ENCODE measurements around the gene DYNLT1.
"Not testable (repeated sequence)": the region's sequence is repeated elsewhere in the genome, so short reads cannot be mapped to it uniquely, and the experiment has no call there.

Gene DYNLT1

DNA sequence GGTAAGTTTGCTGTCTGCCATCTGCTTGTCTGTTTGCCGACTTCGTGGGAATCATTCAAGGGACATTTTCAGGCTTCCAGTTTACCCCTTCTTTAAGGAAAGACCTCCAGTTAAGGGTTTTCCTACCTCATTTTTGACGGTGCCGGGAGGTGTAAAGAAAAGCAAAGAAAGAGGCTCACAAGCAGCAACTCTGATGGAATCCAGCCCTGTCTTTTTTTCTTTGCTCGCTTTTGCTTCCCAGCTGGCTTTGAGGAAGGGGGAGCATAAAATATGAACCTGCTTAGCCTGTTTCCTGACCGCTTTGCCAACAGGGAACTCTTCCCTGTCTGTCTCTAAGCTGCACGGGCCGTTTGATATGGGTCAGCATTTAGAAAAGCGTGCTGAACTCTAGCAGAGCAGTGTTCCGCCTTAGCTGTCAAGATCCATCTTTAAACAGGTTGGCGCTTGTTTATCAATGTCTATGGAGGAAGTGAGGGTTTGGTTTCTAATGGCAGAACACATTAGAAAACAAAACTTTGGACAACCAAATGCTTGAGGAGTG, 19.2 kb upstream of the DYNLT1 start:
- no peak for DNase-seq (ENCODE audit: low read depth)

DNA sequence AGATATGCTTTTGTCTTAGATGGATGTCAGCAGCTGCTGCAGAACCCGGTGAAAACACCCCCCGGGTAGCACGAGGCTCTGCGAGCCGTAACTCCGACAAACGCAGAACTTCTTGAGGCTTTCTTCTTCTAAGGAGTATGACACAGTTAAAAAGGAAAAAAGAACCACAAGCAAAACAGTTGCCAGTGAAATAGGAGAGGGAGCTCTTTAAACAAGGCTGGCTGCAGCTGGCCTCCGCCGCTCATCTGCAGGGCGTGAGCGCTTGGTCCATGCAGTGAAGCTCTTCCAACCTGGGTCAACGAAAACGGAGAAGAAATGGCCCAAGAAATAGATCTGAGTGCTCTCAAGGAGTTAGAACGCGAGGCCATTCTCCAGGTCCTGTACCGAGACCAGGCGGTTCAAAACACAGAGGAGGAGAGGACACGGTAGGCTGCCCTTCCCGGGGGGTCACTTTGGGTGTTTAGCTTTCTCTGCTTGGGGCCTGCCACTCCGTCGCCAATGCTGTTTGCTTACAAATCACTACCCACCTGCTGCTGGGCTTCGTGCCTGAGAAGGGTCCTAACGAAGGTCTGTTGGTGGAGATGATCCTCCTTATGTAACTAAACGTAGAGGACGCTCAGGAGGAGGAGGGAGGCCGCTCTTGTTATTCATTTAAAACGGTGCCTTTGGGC, 18.5 kb upstream of the DYNLT1 start:
- DNase-seq (ENCODE audit: low read depth), result no peak

DNA sequence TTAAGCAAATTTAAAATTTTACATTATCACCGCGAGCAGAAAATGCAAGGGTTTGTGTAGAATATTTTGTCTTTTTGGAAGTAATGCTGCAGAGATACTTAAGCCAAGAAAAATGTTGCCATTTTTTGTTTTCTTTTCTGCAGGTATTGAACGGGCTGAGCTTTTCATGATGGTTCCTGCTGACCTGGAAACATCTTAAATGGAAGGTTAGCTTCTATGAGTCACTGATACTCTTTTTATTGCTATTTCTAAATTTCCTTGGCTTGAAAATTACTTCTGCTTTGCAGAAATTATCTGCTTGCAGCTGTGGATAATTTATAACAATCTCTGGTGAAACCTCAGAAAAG, 18.0 kb upstream of the DYNLT1 start:
- no peak for DNase-seq (ENCODE audit: low read depth)

DNA sequence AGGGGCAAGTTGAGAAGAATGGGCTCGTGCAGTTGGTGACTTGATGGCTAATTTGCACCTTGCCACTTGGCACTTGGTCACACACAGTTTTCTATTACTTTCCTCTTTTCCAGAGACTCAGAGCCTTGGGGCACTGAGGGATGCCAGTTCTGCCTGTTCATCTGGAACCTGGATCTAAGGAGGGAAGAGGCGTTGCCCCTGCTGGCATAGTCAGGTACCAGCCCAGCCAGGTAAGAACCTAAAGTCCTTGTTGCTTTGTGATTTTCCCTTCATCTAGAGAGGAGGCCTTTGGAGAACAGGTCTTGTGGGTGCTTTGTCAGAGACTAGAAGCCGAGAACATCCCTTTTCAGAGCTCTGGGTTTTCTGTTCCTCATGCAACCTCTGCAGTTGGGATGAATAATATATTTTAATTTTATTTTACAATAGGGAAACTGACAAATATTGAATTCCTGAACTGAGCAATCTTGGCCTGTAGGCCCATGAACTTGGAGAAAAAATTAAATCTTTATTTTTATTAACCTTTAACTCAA, 16.7 kb upstream of the DYNLT1 start:
- no peak for DNase-seq (ENCODE audit: low read depth)

DNA sequence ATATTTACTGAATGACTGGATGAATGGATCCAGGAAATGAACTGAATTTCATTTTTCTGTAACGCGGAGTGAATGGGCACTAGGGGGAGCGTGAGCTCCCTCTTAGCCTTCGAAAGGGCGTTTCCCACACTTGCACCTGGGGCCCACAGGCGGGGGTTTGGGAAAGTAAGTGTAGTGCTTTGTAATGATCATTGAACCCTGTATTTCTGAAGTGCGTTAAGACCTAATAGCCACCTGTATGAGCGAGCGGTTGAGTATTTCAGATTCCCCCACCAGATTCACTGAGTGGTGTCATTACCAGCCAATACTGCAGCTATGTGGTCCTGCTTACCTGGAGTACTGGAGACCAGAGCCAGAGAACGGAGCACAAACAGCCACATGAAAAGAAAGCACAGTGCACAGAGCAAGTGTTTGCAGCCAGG, 15.8 kb upstream of the DYNLT1 start:
- DNase-seq (ENCODE audit: low read depth), result peak; percentile 54

DNA sequence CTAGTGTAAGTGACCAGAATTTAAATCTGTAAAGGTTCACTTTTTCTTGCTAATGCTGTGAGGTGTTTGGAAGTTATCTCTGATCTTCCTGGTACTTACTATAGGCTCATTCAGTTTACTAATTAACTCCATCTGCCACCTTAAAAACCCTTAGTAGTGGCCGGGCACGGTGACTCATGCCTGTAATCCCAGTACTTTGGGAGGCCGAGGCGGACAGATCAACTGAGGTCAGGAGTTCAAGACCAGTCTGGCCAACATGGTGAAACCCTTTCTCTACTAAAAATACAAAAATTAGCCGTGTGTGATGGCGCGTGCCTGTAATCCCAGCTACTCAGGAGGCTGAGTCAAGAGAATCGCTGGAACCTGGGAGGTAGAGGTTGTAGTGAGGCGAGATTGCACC, 12.4 kb upstream of the DYNLT1 start:
- DNase-seq (ENCODE audit: low read depth), result peak; percentile 44

DNA sequence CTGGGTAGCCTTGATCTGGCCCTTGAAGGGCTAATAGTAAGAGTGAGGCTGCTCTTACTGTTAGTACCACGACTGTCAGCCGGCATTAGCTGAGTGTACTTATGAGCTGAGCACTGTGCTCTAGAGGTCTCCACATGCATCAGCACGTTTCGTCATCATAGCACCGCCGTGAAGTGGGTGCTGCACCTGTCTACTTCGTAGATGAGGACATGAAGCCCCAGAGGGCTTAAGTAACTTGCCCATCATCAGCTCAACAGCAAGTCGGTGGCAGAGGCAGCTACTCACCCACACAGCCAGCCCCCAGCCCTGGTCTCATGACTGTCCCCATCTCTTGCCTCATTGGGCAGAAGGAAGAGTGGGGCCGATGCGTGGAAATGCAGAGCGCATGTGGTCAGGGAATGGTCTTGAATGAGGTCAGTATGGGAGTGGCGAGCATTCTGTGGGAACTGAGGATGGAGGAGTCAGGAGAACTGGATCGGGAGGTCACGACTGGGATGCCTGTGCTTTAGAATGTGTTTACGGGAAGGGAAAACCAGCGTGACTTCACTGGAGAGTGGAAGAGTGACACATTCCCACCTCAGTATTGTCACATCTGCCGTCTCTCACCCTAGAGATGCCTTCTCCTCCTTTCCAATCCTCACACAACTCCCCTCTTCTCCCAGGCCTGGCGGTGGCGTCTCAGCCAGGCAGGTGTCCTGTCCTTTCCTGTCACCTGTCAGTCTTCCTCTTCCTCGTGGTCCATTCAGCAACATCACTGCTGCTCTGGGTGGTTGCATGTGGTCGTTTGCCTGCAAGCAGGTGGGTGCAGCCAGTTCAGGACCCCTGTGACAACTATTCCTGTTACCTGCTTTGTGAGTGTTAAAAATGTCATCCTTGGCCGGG, 11.3 kb upstream of the DYNLT1 start:
- DNase-seq (ENCODE audit: low read depth), result no peak

DNA sequence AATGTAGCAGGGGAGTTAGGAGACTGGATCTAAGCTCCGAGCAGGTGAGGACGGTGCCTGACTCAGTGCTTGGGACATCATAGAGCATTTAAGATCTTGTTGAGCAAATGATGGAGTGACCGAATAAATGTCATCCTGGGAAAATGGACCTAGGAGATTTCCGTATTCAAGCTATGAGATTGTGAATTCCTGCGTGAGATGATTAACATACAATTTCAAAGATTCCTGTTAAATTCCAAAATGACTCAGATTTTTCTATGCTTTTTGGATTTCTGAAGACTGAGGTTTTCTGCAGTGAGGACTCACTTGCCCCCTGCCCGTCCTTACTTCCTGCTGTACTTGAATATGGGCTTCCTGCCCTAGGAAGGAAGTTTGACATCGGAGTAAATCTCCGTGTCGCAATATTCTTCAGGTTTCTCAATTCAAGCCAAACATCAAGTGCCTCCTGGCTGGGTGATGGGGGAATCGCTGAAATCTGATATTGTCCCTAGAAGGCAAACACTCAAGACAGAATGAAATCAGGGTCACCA, 10.5 kb upstream of the DYNLT1 start:
- peak; percentile 90 for DNase-seq (ENCODE audit: low read depth)

DNA sequence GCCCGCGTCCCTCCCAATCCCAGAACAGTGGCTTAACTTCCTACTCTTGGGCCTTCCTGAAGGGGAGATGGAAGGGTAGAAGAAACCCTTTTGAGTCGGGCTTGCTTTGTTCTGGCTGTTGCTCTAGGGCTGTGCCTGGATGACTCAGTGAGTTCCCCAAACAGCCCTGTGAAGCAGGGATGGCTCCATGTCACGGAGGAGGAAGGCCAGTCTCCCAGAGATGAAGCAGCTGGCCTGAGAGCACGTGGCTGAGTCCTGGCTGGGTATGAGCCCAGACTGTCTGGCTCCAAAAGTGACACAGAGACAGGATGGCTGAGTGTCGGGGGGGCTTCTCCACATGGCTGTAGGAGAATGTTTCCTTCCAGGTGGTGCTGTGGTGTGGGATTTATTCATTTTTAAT, 10.0 kb upstream of the DYNLT1 start:
- DNase-seq (ENCODE audit: low read depth), result peak; percentile 89

DNA sequence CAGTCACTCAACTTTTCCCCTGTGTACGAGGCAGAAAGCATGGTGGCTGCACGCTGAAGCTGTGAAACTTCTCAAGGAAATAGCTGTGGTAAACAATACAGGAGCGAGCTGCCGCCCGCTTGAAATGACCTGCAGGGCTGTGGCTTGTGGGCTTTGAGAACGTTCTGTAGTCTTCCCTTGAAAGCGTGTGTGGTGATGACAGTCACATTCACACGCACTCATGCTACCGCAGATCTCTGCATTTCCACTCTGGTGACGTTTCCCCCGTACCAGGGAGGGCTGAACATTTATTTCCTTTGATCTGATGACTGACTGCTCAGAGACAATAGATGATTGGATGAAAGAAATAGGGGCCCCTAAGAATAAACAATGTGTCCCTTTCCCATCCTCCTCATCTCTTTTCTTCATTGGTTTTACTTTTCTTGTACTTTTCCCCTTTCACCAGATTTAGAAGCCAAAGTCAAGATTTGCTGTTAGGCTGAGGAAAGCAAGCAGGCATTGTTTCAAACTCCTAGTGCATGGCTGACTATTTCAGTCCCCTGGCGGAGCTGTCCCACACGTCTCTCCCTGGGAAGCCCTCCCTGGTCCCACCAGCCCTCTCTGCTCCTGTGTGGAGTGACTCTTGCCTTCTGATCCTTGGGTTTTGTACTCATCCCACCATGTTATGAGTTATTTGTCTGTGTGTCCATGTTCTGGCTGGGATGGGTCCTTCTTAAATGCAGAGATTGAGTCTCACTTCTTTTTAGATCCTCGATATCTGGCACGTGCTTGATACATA, 9.2 kb upstream of the DYNLT1 start:
- DNase-seq (ENCODE audit: low read depth), result no peak

DNA sequence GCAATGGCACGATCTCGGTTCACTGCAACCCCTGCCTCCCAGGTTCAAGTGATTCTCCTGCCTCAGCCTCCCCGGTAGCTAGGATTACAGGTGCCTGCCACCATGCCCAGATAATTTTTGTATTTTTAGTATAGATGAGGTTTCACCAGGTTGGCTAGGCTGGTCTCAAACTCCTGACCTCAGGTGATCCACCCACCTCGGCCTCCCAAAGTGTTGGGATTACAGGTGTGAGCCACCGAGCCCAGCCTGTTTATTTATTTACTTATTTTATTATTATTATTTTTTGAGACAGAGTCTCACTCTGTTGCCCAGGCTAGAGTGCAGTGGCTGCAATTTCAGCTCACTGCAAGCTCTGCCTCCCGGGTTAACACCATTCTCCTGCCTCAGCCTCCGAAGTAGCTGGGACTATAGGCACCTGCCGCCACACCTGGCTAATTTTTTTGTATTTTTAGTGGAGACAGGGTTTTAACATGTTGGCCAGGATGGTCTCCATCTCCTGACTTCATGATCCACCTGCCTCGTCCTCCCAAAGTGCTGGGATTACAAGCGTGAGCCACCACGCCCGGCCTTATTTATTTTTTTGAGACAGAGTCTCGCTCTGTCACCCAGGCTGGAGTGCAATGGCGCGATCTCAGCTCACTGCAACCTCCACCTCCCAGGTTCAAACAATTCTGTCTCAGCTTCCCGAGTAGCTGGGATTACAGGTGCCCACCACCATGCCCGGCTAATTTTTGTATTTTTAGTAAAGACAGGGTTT, 7.6 kb upstream of the DYNLT1 start:
- not testable (repeated sequence) for DNase-seq (ENCODE audit: low read depth)

DNA sequence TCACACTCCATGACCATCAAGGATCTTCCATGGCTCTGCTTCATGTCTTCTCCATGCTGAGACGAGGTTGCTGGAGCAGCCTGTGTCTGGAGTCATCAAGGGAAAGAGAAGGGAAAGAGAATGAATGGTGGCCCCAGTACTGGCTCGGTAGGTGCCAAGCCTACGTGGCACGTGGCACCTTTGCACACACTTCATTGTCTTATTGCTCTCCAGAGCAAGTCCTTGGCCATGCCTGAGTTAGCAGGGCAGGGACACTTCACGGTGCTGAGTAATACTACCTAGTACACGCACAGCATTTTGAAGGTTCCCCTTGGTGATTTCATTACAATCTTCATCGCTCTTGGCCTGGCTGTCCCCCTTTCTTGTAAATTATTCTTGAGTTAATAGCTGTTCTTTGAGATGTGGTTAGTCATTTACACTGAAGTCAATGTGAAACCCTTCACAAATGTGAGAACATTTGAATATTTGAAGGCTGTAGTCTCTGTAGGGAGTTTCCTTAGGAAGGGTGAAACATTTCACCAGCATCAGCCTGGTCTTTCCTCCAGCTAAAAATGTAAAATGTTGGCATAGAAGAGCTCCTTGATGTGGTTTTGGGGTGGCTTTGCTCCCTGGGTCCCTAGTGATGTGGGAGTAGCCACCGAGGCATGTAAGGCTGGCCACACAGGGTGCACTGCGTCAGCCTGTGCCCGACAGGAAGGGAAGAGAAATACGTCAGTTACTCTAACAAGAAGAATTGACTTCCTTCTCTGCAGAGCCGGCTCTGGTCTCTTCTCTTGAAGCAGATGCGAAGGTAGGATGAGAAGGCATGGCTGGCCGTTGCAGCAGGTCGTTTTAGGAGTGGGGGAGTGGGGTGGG, 5.0 kb upstream of the DYNLT1 start, which contains the start of gene SYTL3:
Gene SYTL3, plus strand, starts transcription at position 766 of the 855 bp plus-strand sequence. CDS start 13,215 bp downstream, outside the sequence.
- DNase-seq (ENCODE audit: low read depth), result peak; percentile 74

DNA sequence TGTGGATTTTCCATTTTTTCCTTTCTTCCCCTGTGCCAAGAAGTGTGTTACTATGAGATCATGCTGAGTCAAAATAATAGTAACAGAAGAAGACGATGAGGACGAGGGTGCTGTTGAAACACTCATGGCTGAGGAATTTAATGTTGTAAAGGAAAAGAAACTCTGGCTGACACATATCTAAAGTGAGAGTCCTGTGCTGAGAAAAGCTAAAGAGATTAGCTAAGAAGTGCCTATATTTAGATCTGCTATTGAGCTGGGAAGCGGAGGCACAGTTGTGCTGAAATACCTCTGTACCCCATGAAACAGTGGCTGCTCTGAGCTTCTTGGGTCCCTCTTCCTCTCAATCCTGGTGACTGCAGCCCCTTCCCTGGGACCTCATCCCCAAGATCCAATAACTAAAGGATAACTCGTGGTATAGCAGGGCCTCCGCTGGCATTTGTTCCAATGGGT, 4.2 kb upstream of the DYNLT1 start:
- DNase-seq (ENCODE audit: low read depth), result peak; percentile 97

DNA sequence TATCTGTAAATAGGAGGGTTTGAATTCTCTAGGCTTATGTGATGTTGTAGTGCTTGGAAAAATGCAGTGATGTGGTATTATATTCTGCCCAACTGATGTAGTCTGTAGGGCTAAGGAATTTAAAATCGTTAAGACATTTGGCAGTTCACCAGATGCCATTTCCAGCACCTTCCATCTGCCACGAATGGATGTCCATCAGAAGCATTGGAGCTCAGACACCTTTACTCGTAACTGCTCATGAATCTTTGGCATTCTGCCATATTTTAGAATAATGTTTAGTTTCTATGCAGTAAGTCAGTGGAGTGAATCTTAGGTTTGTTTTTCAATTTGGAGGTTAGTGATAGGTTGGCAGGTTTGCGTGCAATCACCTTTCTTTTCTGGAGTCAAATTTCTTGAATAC, 3.0 kb upstream of the DYNLT1 start:
- DNase-seq (ENCODE audit: low read depth), result peak; percentile 18

DNA sequence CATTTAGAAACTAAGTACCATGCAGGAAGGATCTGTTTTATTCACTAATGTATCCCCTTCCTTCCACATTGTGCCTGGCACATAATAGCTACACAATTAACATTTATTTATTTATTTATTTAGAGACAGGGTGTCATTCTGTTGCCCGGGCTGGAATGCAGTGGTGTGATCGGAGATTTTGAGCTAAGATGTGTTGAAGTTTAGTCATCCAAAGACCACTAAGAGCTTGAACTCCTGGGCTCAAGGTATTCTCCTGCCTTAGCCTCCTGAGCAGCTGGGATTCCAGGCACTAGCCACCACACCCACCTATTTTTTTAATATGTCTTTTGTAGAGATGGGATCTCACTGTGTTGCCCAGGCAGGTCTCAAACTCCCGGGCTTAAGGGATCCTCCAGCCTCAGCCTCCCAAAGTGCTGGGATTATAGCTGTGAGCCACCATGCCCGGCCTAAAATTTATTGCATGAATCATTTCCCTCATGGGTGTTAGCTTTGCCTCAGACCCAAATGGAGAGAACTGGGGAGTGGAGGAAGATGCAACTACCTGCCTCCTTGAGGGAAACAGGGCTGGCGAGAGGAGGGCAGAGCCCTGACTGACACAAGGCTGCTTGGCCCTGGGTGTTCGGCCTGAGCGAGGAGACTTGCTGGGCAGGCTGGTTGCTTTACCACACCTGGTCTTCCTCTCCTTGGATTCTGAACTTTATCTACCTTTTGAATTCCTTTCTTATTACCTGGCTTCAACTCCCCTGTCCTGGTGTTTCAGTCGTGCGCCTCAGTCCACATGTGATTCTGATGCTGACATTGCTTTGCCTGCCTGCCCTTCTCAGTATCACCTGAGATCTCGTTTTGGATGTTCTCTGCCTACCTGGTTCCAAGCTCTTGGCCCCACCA, 1.7 kb upstream of the DYNLT1 start:
- peak; percentile 23 for DNase-seq (ENCODE audit: low read depth)

DNA sequence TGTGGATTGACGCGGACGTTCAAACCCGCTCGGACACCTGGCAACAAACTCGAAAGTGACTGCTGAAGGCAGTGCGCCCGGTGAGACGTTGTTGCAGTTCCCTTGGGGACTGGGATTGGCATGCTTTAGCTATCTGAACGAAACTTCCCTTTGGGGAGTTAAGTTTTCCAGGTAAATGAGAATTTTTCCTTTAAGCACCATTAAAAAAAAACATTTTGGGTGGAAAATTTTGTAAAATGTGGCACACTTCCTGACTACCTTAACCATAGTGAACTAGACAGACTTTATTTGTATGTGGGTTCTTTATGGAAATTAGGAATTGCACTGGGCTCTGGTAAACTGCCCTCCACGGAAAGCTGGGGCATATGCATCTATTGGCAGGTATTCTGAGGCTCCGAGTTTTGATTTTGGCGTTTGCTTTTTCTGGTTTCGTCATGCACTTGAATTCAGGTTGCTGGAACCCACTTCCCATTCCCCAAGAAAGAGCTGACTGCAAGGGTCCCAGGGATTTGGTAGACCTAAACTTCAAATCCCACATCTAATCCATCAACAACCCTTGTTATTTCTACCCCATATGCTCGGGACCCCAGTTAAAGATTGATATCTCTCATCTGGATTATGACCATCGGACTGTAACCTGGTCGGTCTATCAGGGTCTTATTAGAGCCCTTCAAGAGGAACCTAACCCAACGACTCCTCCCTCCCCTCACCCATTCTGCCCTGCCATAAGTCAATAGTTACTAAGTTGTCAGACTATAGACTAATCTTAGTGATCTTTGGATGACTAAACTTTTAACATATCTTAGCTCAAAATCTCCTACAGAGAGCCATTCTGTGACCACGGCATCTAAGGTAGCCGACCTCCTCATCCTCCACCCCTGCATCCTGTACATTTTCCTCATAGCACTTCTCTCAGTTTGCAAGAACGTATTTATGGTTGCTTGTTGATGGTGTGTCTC, 800 bp upstream of the DYNLT1 start:
- DNase-seq (ENCODE audit: low read depth), result peak; percentile 65

DNA sequence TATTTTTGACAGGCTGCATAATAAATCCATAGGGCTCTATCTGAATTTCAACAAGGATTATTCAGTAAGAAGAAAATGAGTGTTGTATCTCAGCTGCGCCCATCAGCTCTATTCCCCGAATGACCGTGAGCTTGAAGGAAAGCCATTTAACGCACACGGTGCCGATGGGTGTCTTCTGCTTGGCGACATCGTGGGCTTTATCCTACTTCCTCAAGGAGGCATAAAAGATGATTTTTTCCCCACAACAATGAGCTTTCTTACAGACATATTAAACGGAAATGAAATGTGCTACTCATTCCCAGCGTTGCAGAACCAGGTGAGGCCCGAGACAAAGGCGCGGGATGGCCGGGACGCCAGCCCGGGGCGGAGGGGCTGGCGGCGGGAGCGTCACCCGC, 710 bp downstream of the DYNLT1 start:
- DNase-seq (ENCODE audit: low read depth), result peak; percentile 39

DNA sequence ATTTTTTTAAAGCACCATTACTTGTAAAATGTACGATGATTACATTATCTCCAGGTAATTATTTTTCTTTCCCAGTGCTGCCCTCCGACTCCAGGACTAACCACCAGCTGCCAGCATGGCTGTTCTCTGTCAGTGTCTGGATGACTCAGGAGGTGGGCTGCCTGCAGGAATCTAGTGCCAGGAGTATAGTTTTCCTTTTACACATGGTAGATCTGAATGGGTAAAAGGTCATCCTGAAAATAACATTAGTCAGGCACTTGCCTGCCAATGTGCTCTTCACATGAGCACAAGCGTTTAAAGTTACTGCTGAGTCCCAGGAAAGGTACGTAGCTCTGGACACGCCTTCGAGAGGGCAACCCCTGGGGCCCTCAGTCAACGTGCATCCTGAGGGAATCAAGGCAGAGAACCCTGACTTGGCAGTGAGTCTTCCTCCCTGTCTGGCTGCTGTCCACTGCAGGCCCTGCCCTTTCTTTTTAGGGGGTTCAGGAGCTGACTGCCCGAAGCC, 2.4 kb downstream of the DYNLT1 start:
- peak; percentile 93 for DNase-seq (ENCODE audit: low read depth)

Data from ELR (cell line).